COR-L47 (cell line): ENCODE measurements around the gene SERTAD4.
"Not testable (repeated sequence)": the region's sequence is repeated elsewhere in the genome, so short reads cannot be mapped to it uniquely, and the experiment has no call there.

ENCODE experiments used
- DNase-seq: peaks from one replicate; lab custom pipeline; 2025; lab: John Stamatoyannopoulos, UW

SERTAD4 gene

DNA sequence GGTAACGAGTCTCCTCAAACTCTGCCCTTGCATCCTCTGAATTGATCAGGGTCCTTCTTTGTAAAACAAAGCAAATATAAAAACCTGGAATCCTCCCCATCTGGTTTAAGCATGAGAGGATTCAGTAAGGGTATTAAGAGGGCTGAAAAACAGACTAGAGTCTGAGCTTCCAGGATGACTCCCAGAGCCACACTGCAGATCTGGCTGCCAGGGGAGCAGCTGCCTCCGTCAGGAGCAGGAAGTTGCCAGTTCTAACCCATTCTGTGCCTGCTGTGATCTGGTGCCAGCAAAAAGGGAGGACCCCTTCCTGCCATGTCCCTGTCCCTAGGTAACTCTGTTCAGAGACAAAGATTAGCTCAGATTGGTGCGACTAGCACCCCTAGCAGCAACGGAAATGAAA, 27.5 kb downstream of the SERTAD4 start:
- no peak for DNase-seq

- DNase-seq = no peak
Measured at GRCh38 chr1:210262167-210262896, 29.7 kb downstream of the SERTAD4 start.

- DNase-seq = no peak
Measured at GRCh38 chr1:210262897-210263272, 30.3 kb downstream of the SERTAD4 start.

- DNase-seq = no peak
Measured at GRCh38 chr1:210263963-210264362, 31.4 kb downstream of the SERTAD4 start.

GRCh38 chr1:210264496-210265380, 32.1 kb downstream of the SERTAD4 start:
- DNase-seq = no peak

DNA sequence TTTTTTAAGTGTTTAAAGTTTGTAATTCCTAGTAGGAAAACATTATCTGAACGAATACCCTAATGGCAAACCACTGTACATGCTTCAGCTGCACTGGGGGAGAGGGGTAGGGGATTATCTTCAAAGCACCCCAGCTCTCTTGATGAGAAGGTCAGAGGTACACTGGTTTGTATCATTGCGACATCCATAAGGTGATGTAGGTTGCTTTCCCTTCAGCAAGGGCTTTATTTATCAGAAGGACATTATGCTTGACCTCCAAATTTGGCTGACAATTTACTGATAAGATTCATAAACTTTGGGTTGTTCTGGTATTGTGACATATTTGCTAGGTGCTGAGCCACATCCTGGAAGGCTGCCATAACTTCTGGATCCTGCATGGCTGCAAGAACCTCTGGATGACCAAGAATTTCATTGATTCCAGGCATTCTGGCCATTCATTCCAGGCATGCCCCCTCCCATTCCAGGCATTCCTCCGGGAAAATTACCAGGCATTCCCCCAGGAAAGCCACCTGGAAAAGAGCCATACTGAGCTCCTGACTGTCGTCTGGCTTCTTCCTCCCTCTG, 32.9 kb downstream of the SERTAD4 start:
- DNase-seq = not testable (repeated sequence)

GRCh38 chr1:210269981-210270380, 37.4 kb downstream of the SERTAD4 start:
- no peak for DNase-seq

GRCh38 chr1:210272666-210273065, 40.1 kb downstream of the SERTAD4 start:
- peak; percentile 32 for DNase-seq

GRCh38 chr1:210280221-210280620, 47.6 kb downstream of the SERTAD4 start:
- no peak for DNase-seq

GRCh38 chr1:210288116-210288515, 55.5 kb downstream of the SERTAD4 start:
- DNase-seq = no peak

DNA sequence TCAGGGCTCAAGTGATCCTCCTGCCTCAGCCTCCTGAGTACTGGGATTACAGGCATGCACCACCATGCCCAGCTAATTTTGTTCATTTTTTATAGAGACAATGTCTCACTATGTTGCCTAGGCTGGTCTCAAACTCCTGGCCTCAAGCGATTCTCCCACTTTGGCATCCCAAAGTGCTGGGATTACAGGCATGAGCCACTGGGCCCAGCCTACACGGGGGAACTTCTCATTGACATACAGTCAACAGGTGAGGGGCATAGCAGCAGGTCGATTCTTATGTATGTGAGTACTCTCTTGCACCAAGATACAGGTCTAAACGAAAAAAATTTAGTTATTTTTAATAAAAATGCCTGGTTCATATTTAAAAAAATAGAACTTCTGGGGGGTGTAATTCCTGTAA, 56.7 kb downstream of the SERTAD4 start:
- no peak for DNase-seq

GRCh38 chr1:210291081-210291764, 58.6 kb downstream of the SERTAD4 start:
- DNase-seq = no peak

DNA sequence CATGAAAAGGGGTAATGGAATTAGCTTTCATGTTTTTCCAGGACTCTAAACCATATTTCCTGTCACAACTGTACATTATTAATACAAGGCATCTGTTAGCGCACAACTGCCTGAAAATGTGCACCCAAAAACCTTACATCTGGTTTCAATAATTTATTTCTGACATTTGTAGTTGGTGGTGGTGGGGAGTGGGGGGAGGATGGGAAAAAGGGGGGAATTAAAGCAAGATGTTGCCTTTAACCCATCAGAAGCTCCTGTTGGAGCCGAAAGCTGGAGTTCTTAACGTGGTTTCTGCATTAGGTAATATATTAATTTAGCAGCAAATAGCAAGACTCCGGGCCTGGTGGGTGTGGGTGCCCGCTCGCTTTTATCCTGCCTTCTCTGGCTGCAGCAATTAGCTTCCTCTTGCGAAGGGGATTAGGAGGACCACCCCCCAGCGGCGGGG, 59.2 kb downstream of the SERTAD4 start:
- no peak for DNase-seq

- DNase-seq = peak; percentile 32
Measured at GRCh38 chr1:210292231-210292871, 59.8 kb downstream of the SERTAD4 start.

- DNase-seq = no peak
Measured at GRCh38 chr1:210293171-210293607, 60.6 kb downstream of the SERTAD4 start.

GRCh38 chr1:210294999-210295745, 62.6 kb downstream of the SERTAD4 start:
- DNase-seq = peak; percentile 29
